GM23338 (cell line): Measurements from ENCODE around the gene PLA2G5. TPM values are rescaled to one million over a fixed set of nuclear protein-coding genes. Genes with fewer than 3 reads are reported as not detected.

Source experiments
- ATAC-seq: fragments of 200-7000 bp; cut with Tn5 transposase; 3 replicates; pipeline ENCODE4 v1.9.1; 2020
- DNase-seq: peaks from one replicate; pipeline ENCODE4 v3.0.0-alpha.2; 2015; ENCODE audit warnings: low spot score
- H2AFZ ChIP-seq: fragments of 200-600 bp; sonication (generic); 2 replicates; pipeline ENCODE4 v1.8.0; 2016; ENCODE audit warnings: antibody characterized with exemption, mild to moderate bottlenecking, moderate library complexity
- H3F3A ChIP-seq: fragments of 200-600 bp; sonication (generic); replicated peaks from 2 replicates; pipeline ENCODE4 v1.8.0; 2017; ENCODE audit warnings: antibody characterized with exemption, mixed run types, low read depth
- H3K27ac ChIP-seq: fragments of 200-600 bp; sonication (generic); 2 replicates; pipeline ENCODE4 v1.6.1; 2016; ENCODE audit warnings: low read depth
- H3K27me3 ChIP-seq: fragments of 200-600 bp; sonication (generic); 2 replicates; pipeline ENCODE4 v1.8.0; 2016; ENCODE audit warnings: mild to moderate bottlenecking, mixed run types, moderate library complexity; ENCODE audit not compliant: insufficient read depth
- H3K36me3 ChIP-seq: fragments of 200-600 bp; sonication (generic); 2 replicates; pipeline ENCODE4 v1.8.0; 2016; ENCODE audit warnings: mild to moderate bottlenecking; ENCODE audit not compliant: insufficient read depth
- H3K4me1 ChIP-seq: fragments of 200-600 bp; sonication (generic); 2 replicates; pipeline ENCODE4 v1.8.0; 2016; ENCODE audit warnings: mild to moderate bottlenecking, moderate library complexity; ENCODE audit not compliant: insufficient read depth
- H3K4me2 ChIP-seq: fragments of 200-600 bp; sonication (generic); 2 replicates; pipeline ENCODE4 v1.7.1; 2017; ENCODE audit warnings: mixed run types
- H3K4me3 ChIP-seq: fragments of 200-600 bp; sonication (generic); 2 replicates; pipeline ENCODE4 v1.6.1; 2016; ENCODE audit warnings: mixed run types
- H3K79me2 ChIP-seq: fragments of 200-600 bp; sonication (generic); replicated peaks from 2 replicates; pipeline ENCODE4 v1.8.0; 2017; ENCODE audit warnings: mild to moderate bottlenecking; ENCODE audit not compliant: insufficient read depth
- H3K9me2 ChIP-seq: fragments of 200-600 bp; sonication (generic); 2 replicates; pipeline ENCODE4 v1.8.0; 2017; ENCODE audit not compliant: insufficient read depth
- H4K20me1 ChIP-seq: fragments of 200-600 bp; sonication (generic); replicated peaks from 2 replicates; pipeline ENCODE4 v1.8.0; 2017; ENCODE audit warnings: mild to moderate bottlenecking; ENCODE audit not compliant: insufficient read depth
- H3K27ac Mint-ChIP-seq: 2 replicates; pipeline ENCODE4 v1.8.0; 2020; ENCODE audit warnings: inconsistent platforms, mild to moderate bottlenecking, moderate library complexity, mixed read lengths
- H3K27me3 Mint-ChIP-seq: 3 replicates; pipeline ENCODE4 v1.8.0; 2022; ENCODE audit warnings: low read depth, mild to moderate bottlenecking, moderate library complexity, mixed read lengths, inconsistent platforms; ENCODE audit not compliant: insufficient read depth, poor library complexity
- H3K36me3 Mint-ChIP-seq: 3 replicates; pipeline ENCODE4 v1.8.0; 2021; ENCODE audit warnings: low read depth, mild to moderate bottlenecking, inconsistent platforms, moderate library complexity, mixed read lengths
- H3K4me1 Mint-ChIP-seq: 3 replicates; pipeline ENCODE4 v1.8.0; 2020; ENCODE audit warnings: mild to moderate bottlenecking, inconsistent platforms, mixed read lengths
- H3K4me3 Mint-ChIP-seq: 3 replicates; pipeline ENCODE4 v1.8.0; 2021; ENCODE audit warnings: moderate library complexity, mild to moderate bottlenecking, inconsistent platforms, mixed read lengths
- H3K9me3 Mint-ChIP-seq: 3 replicates; pipeline ENCODE4 v1.8.0; 2020; ENCODE audit warnings: moderate library complexity, mild to moderate bottlenecking, inconsistent platforms, mixed read lengths
- CREB1 ChIP-seq: fragments of 250-450 bp; sonication (Bioruptor Pico); IDR thresholded peaks from 2 replicates; pipeline ENCODE4 v1.5.0; 2020; ENCODE audit warnings: low read depth, mild to moderate bottlenecking, moderate library complexity
- CTCF ChIP-seq, 2 experiments: fragments of 200-600 bp in 1 of 2; sonication (generic) in 1 of 2; conservative IDR thresholded peaks; 2 replicates each; pipeline versions ENCODE4 v1.5.1 to v1.6.1; 2016 to 2017; ENCODE audit warnings: antibody characterized with exemption in 2 of 2, low read depth in 2 of 2, mild to moderate bottlenecking in 2 of 2, moderate library complexity in 1 of 2
- ETS1 ChIP-seq: IDR thresholded peaks from 2 replicates; pipeline ENCODE4 v1.6.1; 2016; ENCODE audit warnings: antibody characterized with exemption
- EZH2 ChIP-seq: fragments of 200-600 bp; sonication (generic); IDR thresholded peaks from one replicate; pipeline ENCODE4 v1.8.0; 2017; ENCODE audit warnings: antibody characterized with exemption, mild to moderate bottlenecking, low read depth; ENCODE audit not compliant: unreplicated experiment
- EZH2phosphoT487 ChIP-seq: fragments of 200-600 bp; sonication (generic); IDR thresholded peaks from one replicate; pipeline ENCODE4 v1.8.1; 2018; ENCODE audit warnings: antibody characterized with exemption; ENCODE audit not compliant: unreplicated experiment
- JUNB ChIP-seq: IDR thresholded peaks from one replicate; pipeline ENCODE4 v1.6.1; 2016; ENCODE audit warnings: antibody characterized with exemption; ENCODE audit not compliant: unreplicated experiment
- NANOG ChIP-seq: IDR thresholded peaks from 2 replicates; pipeline ENCODE4 v1.6.1; 2016; ENCODE audit warnings: antibody characterized with exemption, borderline replicate concordance
- POLR2AphosphoS5 ChIP-seq: IDR thresholded peaks from 2 replicates; pipeline ENCODE4 v1.6.1; 2016; ENCODE audit warnings: antibody characterized with exemption, low read depth
- STAT1 ChIP-seq: IDR thresholded peaks from one replicate; pipeline ENCODE4 v1.6.1; 2016; ENCODE audit warnings: antibody characterized with exemption; ENCODE audit not compliant: unreplicated experiment
- ZNF114 ChIP-seq: fragments of 250-450 bp; sonication (Bioruptor Pico); IDR thresholded peaks from 2 replicates; pipeline ENCODE4 v1.5.0; 2020; ENCODE audit warnings: mild to moderate bottlenecking, moderate library complexity
- ZNF331 ChIP-seq: fragments of 250-450 bp; sonication (Bioruptor Pico); IDR thresholded peaks from 2 replicates; pipeline ENCODE4 v1.5.0; 2020; ENCODE audit warnings: low read depth, mild to moderate bottlenecking, moderate library complexity
- polyA plus RNA-seq: library from polyadenylated mRNA; unstranded; fragments of >200 nt; fragmentation: Nextera tagmentation; extraction: Ambion mirVana; gene quantifications from 2 replicates; pipeline ENCODE4 v1.2.1, GENCODE V29; 2016
- total RNA-seq: library from RNA; depleted of rRNA; stranded (reverse); fragments of >200 nt; shearing (Covaris generic); gene quantifications from 2 replicates; pipeline ENCODE4 v1.2.3, GENCODE V29; 2014
- TF ChIP-seq, protein P1 (sequence below): IDR thresholded peaks from one replicate; pipeline ENCODE4 v1.6.1; 2018; ENCODE audit warnings: antibody characterized with exemption; ENCODE audit not compliant: unreplicated experiment
- TF ChIP-seq, protein P2 (sequence below): fragments of 250-450 bp; sonication (Bioruptor Pico); IDR thresholded peaks from 2 replicates; pipeline ENCODE4 v1.5.0; 2020; ENCODE audit warnings: mild to moderate bottlenecking, moderate library complexity

PLA2G5 gene
- total and polyA plus RNA-seq, 2 experiments from 2014 or later = not detected

- Histone ChIP-seq H3F3A (no peaks in the 10 kb centered on the region), H4K20me1 (no peaks in the 10 kb centered on the region), H2AFZ (no peak overlapping the region), H3K36me3 (no peaks in the 10 kb centered on the region; the same call in 1 of the 2 replicates), H3K4me1 (no peaks in the 10 kb centered on the region), H3K9me2 (no peaks in the 10 kb centered on the region), H3K4me2 (no peak overlapping the region), H3K27ac (no peak overlapping the region), H3K27me3 (no peaks in the 10 kb centered on the region), H3K79me2 (no peaks in the 10 kb centered on the region), H3K4me3 (no peak overlapping the region)
- Mint-ChIP-seq H3K27me3 (peaks cover 3% of the 10 kb centered on the region), H3K4me1 (peaks cover 8% of the 10 kb centered on the region; the same call in 2 of the 3 replicates), H3K27ac (no peak overlapping the region), H3K36me3 (no peaks in the 10 kb centered on the region; the same call in 2 of the 3 replicates), H3K4me3 (no peak overlapping the region), H3K9me3 (no peaks in the 10 kb centered on the region; the same call in 2 of the 3 replicates)
- TF ChIP-seq ZNF114 = no peak
- no peak for TF ChIP-seq EZH2
- no peak for TF ChIP-seq POLR2AphosphoS5
- TF ChIP-seq CREB1 (CRISPR knock-in tag) = no peak
- no peak for TF ChIP-seq ETS1
- TF ChIP-seq JUNB = no peak
- TF ChIP-seq EZH2phosphoT487 = no peak
- TF ChIP-seq ZNF331 (CRISPR knock-in tag) = no peak
- TF ChIP-seq CTCF (conservative IDR thresholded peaks at IDR 0.05; ENCODE audit: low read depth in 2 of 2) = no peak
- TF ChIP-seq, protein P1, sequence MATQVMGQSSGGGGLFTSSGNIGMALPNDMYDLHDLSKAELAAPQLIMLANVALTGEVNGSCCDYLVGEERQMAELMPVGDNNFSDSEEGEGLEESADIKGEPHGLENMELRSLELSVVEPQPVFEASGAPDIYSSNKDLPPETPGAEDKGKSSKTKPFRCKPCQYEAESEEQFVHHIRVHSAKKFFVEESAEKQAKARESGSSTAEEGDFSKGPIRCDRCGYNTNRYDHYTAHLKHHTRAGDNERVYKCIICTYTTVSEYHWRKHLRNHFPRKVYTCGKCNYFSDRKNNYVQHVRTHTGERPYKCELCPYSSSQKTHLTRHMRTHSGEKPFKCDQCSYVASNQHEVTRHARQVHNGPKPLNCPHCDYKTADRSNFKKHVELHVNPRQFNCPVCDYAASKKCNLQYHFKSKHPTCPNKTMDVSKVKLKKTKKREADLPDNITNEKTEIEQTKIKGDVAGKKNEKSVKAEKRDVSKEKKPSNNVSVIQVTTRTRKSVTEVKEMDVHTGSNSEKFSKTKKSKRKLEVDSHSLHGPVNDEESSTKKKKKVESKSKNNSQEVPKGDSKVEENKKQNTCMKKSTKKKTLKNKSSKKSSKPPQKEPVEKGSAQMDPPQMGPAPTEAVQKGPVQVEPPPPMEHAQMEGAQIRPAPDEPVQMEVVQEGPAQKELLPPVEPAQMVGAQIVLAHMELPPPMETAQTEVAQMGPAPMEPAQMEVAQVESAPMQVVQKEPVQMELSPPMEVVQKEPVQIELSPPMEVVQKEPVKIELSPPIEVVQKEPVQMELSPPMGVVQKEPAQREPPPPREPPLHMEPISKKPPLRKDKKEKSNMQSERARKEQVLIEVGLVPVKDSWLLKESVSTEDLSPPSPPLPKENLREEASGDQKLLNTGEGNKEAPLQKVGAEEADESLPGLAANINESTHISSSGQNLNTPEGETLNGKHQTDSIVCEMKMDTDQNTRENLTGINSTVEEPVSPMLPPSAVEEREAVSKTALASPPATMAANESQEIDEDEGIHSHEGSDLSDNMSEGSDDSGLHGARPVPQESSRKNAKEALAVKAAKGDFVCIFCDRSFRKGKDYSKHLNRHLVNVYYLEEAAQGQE = no peak
- TF ChIP-seq NANOG = no peak
- no peak for TF ChIP-seq STAT1
- TF ChIP-seq, protein P2, sequence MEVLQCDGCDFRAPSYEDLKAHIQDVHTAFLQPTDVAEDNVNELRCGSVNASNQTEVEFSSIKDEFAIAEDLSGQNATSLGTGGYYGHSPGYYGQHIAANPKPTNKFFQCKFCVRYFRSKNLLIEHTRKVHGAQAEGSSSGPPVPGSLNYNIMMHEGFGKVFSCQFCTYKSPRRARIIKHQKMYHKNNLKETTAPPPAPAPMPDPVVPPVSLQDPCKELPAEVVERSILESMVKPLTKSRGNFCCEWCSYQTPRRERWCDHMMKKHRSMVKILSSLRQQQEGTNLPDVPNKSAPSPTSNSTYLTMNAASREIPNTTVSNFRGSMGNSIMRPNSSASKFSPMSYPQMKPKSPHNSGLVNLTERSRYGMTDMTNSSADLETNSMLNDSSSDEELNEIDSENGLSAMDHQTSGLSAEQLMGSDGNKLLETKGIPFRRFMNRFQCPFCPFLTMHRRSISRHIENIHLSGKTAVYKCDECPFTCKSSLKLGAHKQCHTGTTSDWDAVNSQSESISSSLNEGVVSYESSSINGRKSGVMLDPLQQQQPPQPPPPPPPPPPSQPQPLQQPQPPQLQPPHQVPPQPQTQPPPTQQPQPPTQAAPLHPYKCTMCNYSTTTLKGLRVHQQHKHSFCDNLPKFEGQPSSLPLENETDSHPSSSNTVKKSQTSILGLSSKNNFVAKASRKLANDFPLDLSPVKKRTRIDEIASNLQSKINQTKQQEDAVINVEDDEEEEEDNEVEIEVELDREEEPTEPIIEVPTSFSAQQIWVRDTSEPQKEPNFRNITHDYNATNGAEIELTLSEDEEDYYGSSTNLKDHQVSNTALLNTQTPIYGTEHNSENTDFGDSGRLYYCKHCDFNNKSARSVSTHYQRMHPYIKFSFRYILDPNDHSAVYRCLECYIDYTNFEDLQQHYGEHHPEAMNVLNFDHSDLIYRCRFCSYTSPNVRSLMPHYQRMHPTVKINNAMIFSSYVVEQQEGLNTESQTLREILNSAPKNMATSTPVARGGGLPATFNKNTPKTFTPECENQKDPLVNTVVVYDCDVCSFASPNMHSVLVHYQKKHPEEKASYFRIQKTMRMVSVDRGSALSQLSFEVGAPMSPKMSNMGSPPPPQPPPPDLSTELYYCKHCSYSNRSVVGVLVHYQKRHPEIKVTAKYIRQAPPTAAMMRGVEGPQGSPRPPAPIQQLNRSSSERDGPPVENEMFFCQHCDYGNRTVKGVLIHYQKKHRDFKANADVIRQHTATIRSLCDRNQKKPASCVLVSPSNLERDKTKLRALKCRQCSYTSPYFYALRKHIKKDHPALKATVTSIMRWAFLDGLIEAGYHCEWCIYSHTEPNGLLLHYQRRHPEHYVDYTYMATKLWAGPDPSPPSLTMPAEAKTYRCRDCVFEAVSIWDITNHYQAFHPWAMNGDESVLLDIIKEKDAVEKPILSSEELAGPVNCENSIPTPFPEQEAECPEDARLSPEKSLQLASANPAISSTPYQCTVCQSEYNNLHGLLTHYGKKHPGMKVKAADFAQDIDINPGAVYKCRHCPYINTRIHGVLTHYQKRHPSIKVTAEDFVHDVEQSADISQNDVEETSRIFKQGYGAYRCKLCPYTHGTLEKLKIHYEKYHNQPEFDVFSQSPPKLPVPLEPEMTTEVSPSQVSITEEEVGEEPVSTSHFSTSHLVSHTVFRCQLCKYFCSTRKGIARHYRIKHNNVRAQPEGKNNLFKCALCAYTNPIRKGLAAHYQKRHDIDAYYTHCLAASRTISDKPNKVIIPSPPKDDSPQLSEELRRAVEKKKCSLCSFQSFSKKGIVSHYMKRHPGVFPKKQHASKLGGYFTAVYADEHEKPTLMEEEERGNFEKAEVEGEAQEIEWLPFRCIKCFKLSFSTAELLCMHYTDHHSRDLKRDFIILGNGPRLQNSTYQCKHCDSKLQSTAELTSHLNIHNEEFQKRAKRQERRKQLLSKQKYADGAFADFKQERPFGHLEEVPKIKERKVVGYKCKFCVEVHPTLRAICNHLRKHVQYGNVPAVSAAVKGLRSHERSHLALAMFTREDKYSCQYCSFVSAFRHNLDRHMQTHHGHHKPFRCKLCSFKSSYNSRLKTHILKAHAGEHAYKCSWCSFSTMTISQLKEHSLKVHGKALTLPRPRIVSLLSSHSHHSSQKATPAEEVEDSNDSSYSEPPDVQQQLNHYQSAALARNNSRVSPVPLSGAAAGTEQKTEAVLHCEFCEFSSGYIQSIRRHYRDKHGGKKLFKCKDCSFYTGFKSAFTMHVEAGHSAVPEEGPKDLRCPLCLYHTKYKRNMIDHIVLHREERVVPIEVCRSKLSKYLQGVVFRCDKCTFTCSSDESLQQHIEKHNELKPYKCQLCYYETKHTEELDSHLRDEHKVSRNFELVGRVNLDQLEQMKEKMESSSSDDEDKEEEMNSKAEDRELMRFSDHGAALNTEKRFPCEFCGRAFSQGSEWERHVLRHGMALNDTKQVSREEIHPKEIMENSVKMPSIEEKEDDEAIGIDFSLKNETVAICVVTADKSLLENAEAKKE (CRISPR knock-in tag) = no peak
- ATAC-seq (no peak), DNase-seq (no peak)
These were observed 8.2 kb downstream of the PLA2G5 start for GRCh38 chr1:20078171-20078651.
